IMR-90 (cell line): ENCODE measurements around the gene LAMTOR1. TPM values are rescaled to one million over a fixed set of nuclear protein-coding genes. Genes with fewer than 3 reads are reported as not detected.

ENCODE experiments used
- ATAC-seq: fragments of 200-7000 bp; cut with Tn5 transposase; 2 replicates; pipeline ENCODE4 v1.9.1; 2020; ENCODE audit warnings: low read depth, mild to moderate bottlenecking, moderate library complexity
- BruUV-seq: library from RNA; stranded (reverse); fragments of 400-500 nt; replicated peaks from 2 replicates; lab custom pipeline; 2021; lab: Mats Ljungman, UMichigan
- CTCF ChIA-PET: fragments of 300-600 bp; formaldehyde crosslinking; extraction: SDS; loops from one replicate; lab custom pipeline; 2021; ENCODE audit warnings: antibody characterized with exemption; lab: Yijun Ruan, JAX
- POLR2A ChIA-PET: fragments of 300-600 bp; sonication (Branson Sonifier 250); formaldehyde crosslinking; loops from one replicate; lab custom pipeline; 2022; ENCODE audit warnings: antibody characterized with exemption; ENCODE audit not compliant: unreplicated experiment; lab: Charles Lee
- DNase-seq: peaks from one replicate; pipeline ENCODE4 v3.0.0; 2013
- H2AFZ ChIP-seq: replicated peaks from 2 replicates; pipeline ENCODE3; 2013; ENCODE audit warnings: low read length, mild to moderate bottlenecking; ENCODE audit not compliant: poor library complexity
- H2AK5ac ChIP-seq: 2 replicates; pipeline ENCODE4 v1.6.1; 2013; ENCODE audit warnings: low read depth, low read length, inconsistent platforms
- H2AK9ac ChIP-seq: replicated peaks from 2 replicates; pipeline ENCODE3; 2013; ENCODE audit warnings: mild to moderate bottlenecking, low read depth, low read length, moderate library complexity; ENCODE audit not compliant: poor library complexity
- H2BK120ac ChIP-seq: 2 replicates; pipeline ENCODE4 v1.6.1; 2013; ENCODE audit warnings: low read depth, low read length, inconsistent platforms
- H2BK15ac ChIP-seq: 3 replicates; pipeline ENCODE4 v1.6.1; 2013; ENCODE audit warnings: low read depth, low read length, inconsistent platforms
- H2BK20ac ChIP-seq: 2 replicates; pipeline ENCODE4 v1.6.1; 2013; ENCODE audit warnings: low read depth, mild to moderate bottlenecking, inconsistent platforms, low read length, moderate library complexity
- H2BK5ac ChIP-seq: 2 replicates; pipeline ENCODE4 v1.6.1; 2013; ENCODE audit warnings: mild to moderate bottlenecking, low read depth, low read length, inconsistent platforms; ENCODE audit not compliant: poor library complexity, severe bottlenecking
- H3K14ac ChIP-seq: replicated peaks from 2 replicates; pipeline ENCODE4 v1.6.1; 2013; ENCODE audit warnings: low read depth, low read length, inconsistent platforms
- H3K18ac ChIP-seq: 2 replicates; pipeline ENCODE4 v1.6.1; 2013; ENCODE audit warnings: low read depth, low read length, control low read depth
- H3K23ac ChIP-seq: 2 replicates; pipeline ENCODE4 v1.6.1; 2013; ENCODE audit warnings: low read depth, low read length, inconsistent platforms
- H3K27ac ChIP-seq: 2 replicates; pipeline ENCODE4 v1.5.1; 2013; ENCODE audit warnings: mild to moderate bottlenecking, control low read depth, low read length; ENCODE audit not compliant: insufficient read depth
- H3K27me3 ChIP-seq: 2 replicates; pipeline ENCODE4 v1.6.1; 2013; ENCODE audit warnings: low read length; ENCODE audit not compliant: control insufficient read depth, insufficient read depth
- H3K36me3 ChIP-seq: 2 replicates; pipeline ENCODE4 v1.6.1; 2013; ENCODE audit warnings: low read length, mixed read lengths; ENCODE audit not compliant: control insufficient read depth, insufficient read depth
- H3K4ac ChIP-seq: 2 replicates; pipeline ENCODE4 v1.6.1; 2013; ENCODE audit warnings: low read depth, low read length, inconsistent platforms
- H3K4me1 ChIP-seq: 2 replicates; pipeline ENCODE4 v1.6.1; 2013; ENCODE audit warnings: low read length, mixed read lengths; ENCODE audit not compliant: control insufficient read depth, insufficient read depth
- H3K4me2 ChIP-seq: 2 replicates; pipeline ENCODE4 v1.6.1; 2013; ENCODE audit warnings: low read depth, mild to moderate bottlenecking, control low read depth, low read length, moderate library complexity
- H3K4me3 ChIP-seq: 2 replicates; pipeline ENCODE4 v1.5.1; 2013; ENCODE audit warnings: low read depth, mild to moderate bottlenecking, control low read depth, low read length, moderate library complexity; ENCODE audit not compliant: insufficient read depth
- H3K56ac ChIP-seq: 2 replicates; pipeline ENCODE4 v1.6.1; 2013; ENCODE audit warnings: low read length, inconsistent platforms; ENCODE audit not compliant: insufficient read depth; ENCODE audit errors: extremely low read depth
- H3K79me1 ChIP-seq, 2 experiments: 2 replicates each; pipeline ENCODE4 v1.6.1; 2013; ENCODE audit warnings: low read length in 2 of 2, inconsistent platforms in 1 of 2, low read depth in 1 of 2
- H3K9ac ChIP-seq: 2 replicates; pipeline ENCODE4 v1.6.1; 2013; ENCODE audit warnings: low read depth, low read length, control low read depth
- H3K9me1 ChIP-seq: 2 replicates; pipeline ENCODE4 v1.6.1; 2013; ENCODE audit warnings: low read length, inconsistent platforms; ENCODE audit not compliant: insufficient read depth
- H3K9me3 ChIP-seq: 2 replicates; pipeline ENCODE4 v1.6.1; 2013; ENCODE audit warnings: low read length; ENCODE audit not compliant: control insufficient read depth, insufficient read depth
- H4K20me1 ChIP-seq: 2 replicates; pipeline ENCODE4 v1.6.1; 2013; ENCODE audit warnings: low read length, inconsistent platforms; ENCODE audit not compliant: insufficient read depth
- H4K5ac ChIP-seq: 2 replicates; pipeline ENCODE4 v1.6.1; 2013; ENCODE audit warnings: mild to moderate bottlenecking, low read depth, low read length, control low read depth
- H4K8ac ChIP-seq, 2 experiments: 2 replicates each; pipeline ENCODE4 v1.6.1; 2013; ENCODE audit warnings: low read depth in 2 of 2, low read length in 2 of 2, control low read depth in 1 of 2, inconsistent platforms in 1 of 2
- H4K91ac ChIP-seq: 2 replicates; pipeline ENCODE4 v1.6.1; 2013; ENCODE audit warnings: low read depth, low read length, inconsistent platforms; ENCODE audit not compliant: insufficient read depth
- BHLHE40 ChIP-seq: fragments of 150-350 bp; IDR thresholded peaks from 2 replicates; pipeline ENCODE4 v1.6.1; 2016; ENCODE audit warnings: mild to moderate bottlenecking, low read depth, low read length
- POLR2A ChIP-seq: IDR thresholded peaks from 2 replicates; pipeline ENCODE4 v1.6.1; 2012; ENCODE audit warnings: mild to moderate bottlenecking, low read depth, low read length
- WGBS, 2 experiments: methylation state at CpG; one replicate each; pipeline versions ENCODE4 v1.1.5 to v1.1.7; 2013; ENCODE audit warnings: missing lambda C conversion rate in 2 of 2; ENCODE audit not compliant: insufficient read length in 1 of 2; ENCODE audit errors: extremely low coverage in 2 of 2; 5-methylcytosine and 5-hydroxymethylcytosine counted together
- dilution Hi-C: fragments of 300-500 bp; cut with HindIII; formaldehyde crosslinking; loops from one replicate; pipeline ENCODE4 v1.14.3; 2018; ENCODE audit warnings: low sequenced_read_pairs; ENCODE audit not compliant: unreplicated experiment
- in situ Hi-C: fragments of 300-500 bp; cut with MboI; formaldehyde crosslinking; loops from 3 replicates; pipeline ENCODE4 v1.14.3; 2019; ENCODE audit warnings: low sequenced_read_pairs, inconsistent platforms, mixed read lengths
- intact Hi-C: fragments of 100-400 bp; cut with micrococcal nuclease; formaldehyde crosslinking; loops from 2 replicates; pipeline ENCODE4 v1.10.0; 2022
- polyA plus RNA-seq, 3 experiments: library from polyadenylated mRNA; depleted of rRNA; stranded (reverse); fragments of >200 nt; gene quantifications; 2 replicates each; pipeline ENCODE4 v1.2.3, GENCODE V29; 2012; ENCODE audit warnings: low replicate concordance in 1 of 3
- total RNA-seq: library from RNA; depleted of rRNA; stranded (reverse); fragments of >200 nt; gene quantifications from 2 replicates; pipeline ENCODE4 v1.2.3, GENCODE V29; 2012

The LAMTOR1 gene
- total and polyA plus RNA-seq, 2 of the 4 experiments (the other 2 are of a cell fraction), result 126 to 137 TPM

DNA sequence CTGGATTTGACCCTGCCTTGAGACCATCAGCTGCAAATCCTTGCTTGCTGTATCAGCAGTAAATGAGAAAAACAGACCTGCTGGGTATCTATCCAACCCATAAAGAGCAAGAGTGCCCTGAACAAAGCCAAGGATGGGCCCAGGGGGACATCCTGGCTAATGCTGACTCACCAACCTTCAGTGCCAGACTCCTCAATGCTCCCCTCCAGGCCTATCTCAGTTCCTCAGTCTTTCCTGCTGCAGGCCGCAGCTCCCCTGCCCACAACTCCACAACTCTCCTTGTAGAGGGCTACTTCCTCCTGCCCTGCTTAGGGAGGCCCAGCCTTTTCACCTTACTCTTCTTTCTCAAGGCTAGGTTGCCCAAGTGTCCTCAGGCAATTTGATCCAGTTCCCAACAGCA lies 2.6 kb downstream of the LAMTOR1 start:
- peaks cover 37% of the 10 kb centered on the region for H3K36me3 ChIP-seq
- H2BK5ac ChIP-seq, result no peak overlapping the region
- peak overlapping the region in 1 of 2 experiments; percentile 25; a peak in 1 of 4 replicates for H4K8ac ChIP-seq
- TF ChIP-seq BHLHE40, result no peak
- TF ChIP-seq POLR2A, result no peak
- peaks cover 9% of the 10 kb centered on the region for H3K4me1 ChIP-seq
- ChIA-PET CTCF (interaction anchor here (0.6 to 2.3 kb wide), 3 partner anchors 9 to 314 kb away, joined by 4 to 10 read pairs (median 8); no protein-coding TSS in a partner anchor), POLR2A (interaction anchor here (0.5 to 0.7 kb wide), 2 partner anchors 61 to 86 kb away, joined by 6 to 10 read pairs; no protein-coding TSS in a partner anchor)
- H3K9me3 ChIP-seq, result no peaks in the 10 kb centered on the region
- no peak overlapping the region for H3K18ac ChIP-seq
- H2AK9ac ChIP-seq, result peak overlapping the region; percentile 71
- WGBS, 2 experiments, result 100% methylated on average over 1 of the region's 1 CpG; no CpG with 5 or more reads in 1 of the 2 experiments
- H2BK120ac ChIP-seq, result no peak overlapping the region
- no peak overlapping the region for H2AFZ ChIP-seq
- no peaks in the 10 kb centered on the region for H3K27me3 ChIP-seq
- DNase-seq (no peak), ATAC-seq (no peak)
- dilution Hi-C loops, result no loop called here
- no peak overlapping the region for H4K5ac ChIP-seq
- no peak overlapping the region for H3K27ac ChIP-seq
- peaks cover 35% of the 10 kb centered on the region for H3K9me1 ChIP-seq
- BruUV-seq, result no TSS peak
- in situ Hi-C loops, result no loop called here
- H2AK5ac ChIP-seq, result 0 out of 2 replicates have a peak overlapping the region, but pooled peaks have one; percentile 33
- no peak overlapping the region for H3K4ac ChIP-seq
- H3K79me1 ChIP-seq, result peaks cover 34 to 66% of the 10 kb centered on the region in 2 experiments
- no peak overlapping the region; the same call in 1 of the 2 replicates for H3K9ac ChIP-seq
- no peaks in the 10 kb centered on the region; the same call in 1 of the 2 replicates for H4K20me1 ChIP-seq
- H3K56ac ChIP-seq, result no peak overlapping the region
- H4K91ac ChIP-seq, result no peak overlapping the region
- intact Hi-C loops, result loop anchor here (5.0 kb wide), 1 partner anchor 82 kb away; no protein-coding TSS in a partner anchor
- H3K23ac ChIP-seq, result peak overlapping the region; percentile 35; the same call in 1 of the 2 replicates
- H3K4me3 ChIP-seq, result no peak overlapping the region
- no peak overlapping the region for H2BK15ac ChIP-seq
- no peak overlapping the region for H2BK20ac ChIP-seq
- no peak overlapping the region for H3K14ac ChIP-seq
- H3K4me2 ChIP-seq, result no peak overlapping the region
